ENCODE results near the gene SLC1A3.

SLC1A3 gene

DNA sequence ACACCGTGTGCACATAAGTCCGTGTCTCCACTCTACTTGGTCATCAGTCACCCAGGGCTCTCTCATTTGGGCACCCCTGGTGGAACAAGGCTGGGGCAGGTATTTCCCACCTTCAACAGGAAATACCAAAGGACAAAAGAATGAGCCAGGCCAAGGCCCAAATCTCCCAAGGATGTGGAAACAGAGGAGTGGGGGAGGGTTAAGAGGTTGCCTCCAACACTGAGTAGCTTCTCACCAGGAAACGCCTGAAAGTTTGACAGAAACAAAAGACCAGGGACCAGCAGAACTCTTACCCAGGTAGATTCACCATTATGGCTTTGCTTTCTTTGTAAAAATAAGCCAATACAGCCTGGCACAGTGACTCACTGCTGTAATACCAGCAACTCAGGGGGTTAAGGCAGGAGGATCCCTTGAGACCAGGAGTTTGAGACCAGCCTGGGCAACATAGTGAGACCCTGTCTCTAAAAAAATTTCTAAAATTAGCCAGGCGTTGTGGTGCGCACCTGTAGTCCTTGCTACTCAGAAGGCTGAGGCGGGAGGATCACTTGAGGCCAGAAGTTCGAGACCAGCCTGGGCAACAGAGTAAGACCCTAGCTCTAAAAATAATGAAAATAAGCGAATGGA is 12.7 kb downstream of the SLC1A3 start:
- H3K9ac ChIP-seq (ENCODE audit: low read depth, low read length), result no peak overlapping the region

DNA sequence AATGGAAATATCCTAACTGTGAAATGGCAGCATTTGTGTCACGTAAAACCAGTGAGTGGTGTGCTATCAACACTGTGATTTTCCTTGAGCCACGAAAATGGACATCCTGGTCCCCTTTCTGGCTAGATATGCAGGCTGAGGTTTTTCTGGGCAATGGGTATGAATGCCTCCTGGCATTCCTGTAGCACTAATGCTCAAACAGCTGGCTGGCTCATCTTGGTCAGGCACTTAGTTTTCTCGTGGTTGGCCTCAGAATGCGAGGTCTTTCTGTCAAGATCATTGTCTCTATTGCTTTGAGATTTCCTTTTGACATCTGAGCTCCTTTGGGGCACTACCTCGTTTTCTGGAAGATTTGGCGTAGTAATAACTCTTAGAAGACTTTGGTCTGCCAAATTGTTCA is 15.6 kb downstream of the SLC1A3 start:
- no peaks in the 10 kb centered on the region for H3K36me3 ChIP-seq (ENCODE audit: control insufficient read depth, insufficient read depth, low read length)
- H3K9me3 ChIP-seq (ENCODE audit: control insufficient read depth, insufficient read depth, low read length), result no peaks in the 10 kb centered on the region
- no peak overlapping the region for H3K4me3 ChIP-seq (ENCODE audit: low read depth, low read length)
- H3K4me1 ChIP-seq (ENCODE audit: control insufficient read depth, insufficient read depth, low read length), result peaks cover 17% of the 10 kb centered on the region
- no peaks in the 10 kb centered on the region for H3K27me3 ChIP-seq (ENCODE audit: control insufficient read depth, insufficient read depth, low read length)
- no peak overlapping the region for H3K9ac ChIP-seq (ENCODE audit: low read depth, low read length)

More for the DNA sequence above, 12.7 kb downstream of the SLC1A3 start:
- Histone ChIP-seq H3K9me3 (ENCODE audit: control insufficient read depth, insufficient read depth, low read length) (no peaks in the 10 kb centered on the region), H3K27me3 (ENCODE audit: control insufficient read depth, insufficient read depth, low read length) (no peaks in the 10 kb centered on the region), H3K4me3 (ENCODE audit: low read depth, low read length) (no peak overlapping the region), H3K4me1 (ENCODE audit: control insufficient read depth, insufficient read depth, low read length) (peaks cover 17% of the 10 kb centered on the region), H3K36me3 (ENCODE audit: control insufficient read depth, insufficient read depth, low read length) (no peaks in the 10 kb centered on the region)

DNA sequence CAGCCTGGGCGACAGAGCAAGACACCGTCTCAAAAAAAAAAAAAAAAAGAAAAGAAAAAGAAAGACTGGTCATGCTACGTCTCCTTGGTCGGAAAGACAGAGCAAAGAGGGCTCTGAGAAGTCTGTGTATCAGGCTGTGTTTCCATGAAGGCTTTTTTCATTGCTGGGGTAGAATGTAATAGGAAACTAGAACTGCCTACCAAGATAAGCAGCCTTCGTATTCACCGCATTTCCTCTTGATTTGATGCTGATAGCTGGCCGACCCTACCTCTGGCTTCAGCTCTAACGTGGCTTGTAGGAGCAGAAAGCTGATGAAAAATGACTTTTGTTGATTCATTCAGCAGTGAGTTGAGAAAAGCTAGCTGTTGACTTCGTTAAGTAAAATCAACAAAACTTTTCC is 17.4 kb downstream of the SLC1A3 start:
- H3K36me3 ChIP-seq (ENCODE audit: control insufficient read depth, insufficient read depth, low read length), result no peaks in the 10 kb centered on the region
- H3K4me1 ChIP-seq (ENCODE audit: control insufficient read depth, insufficient read depth, low read length), result peaks cover 10% of the 10 kb centered on the region
- no peaks in the 10 kb centered on the region for H3K27me3 ChIP-seq (ENCODE audit: control insufficient read depth, insufficient read depth, low read length)
- H3K9me3 ChIP-seq (ENCODE audit: control insufficient read depth, insufficient read depth, low read length), result no peaks in the 10 kb centered on the region
- no peak overlapping the region for H3K4me3 ChIP-seq (ENCODE audit: low read depth, low read length)
- no peak overlapping the region for H3K9ac ChIP-seq (ENCODE audit: low read depth, low read length)

- Histone ChIP-seq H3K36me3 (ENCODE audit: control insufficient read depth, insufficient read depth, low read length) (no peaks in the 10 kb centered on the region), H3K9ac (ENCODE audit: low read depth, low read length) (no peak overlapping the region), H3K9me3 (ENCODE audit: control insufficient read depth, insufficient read depth, low read length) (no peaks in the 10 kb centered on the region), H3K4me1 (ENCODE audit: control insufficient read depth, insufficient read depth, low read length) (peaks cover 6% of the 10 kb centered on the region), H3K4me3 (ENCODE audit: low read depth, low read length) (no peak overlapping the region), H3K27me3 (ENCODE audit: control insufficient read depth, insufficient read depth, low read length) (no peaks in the 10 kb centered on the region)
These were observed 17.9 kb downstream of the SLC1A3 start for GRCh38 chr5:36624277-36624676.

DNA sequence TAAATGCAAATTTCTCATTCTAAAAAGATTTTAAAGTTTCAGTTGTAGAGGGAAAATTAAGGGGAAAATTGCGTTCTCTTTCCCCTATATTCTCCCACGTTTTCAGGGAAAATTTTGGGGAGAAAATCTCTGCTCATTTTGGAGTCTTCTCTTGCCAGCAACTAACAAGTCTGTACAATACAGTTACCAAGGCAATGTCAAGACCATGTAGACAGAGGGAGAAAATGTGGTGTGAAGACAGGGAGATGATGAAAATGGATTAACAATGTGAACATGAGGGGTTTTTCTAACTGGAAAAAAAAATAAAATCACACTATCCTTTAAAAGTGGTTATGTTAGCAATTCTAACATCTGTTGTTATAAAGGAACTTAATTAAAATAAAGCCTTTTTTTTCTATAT is 22.3 kb downstream of the SLC1A3 start:
- Histone ChIP-seq H3K27me3 (ENCODE audit: control insufficient read depth, insufficient read depth, low read length) (no peaks in the 10 kb centered on the region), H3K4me1 (ENCODE audit: control insufficient read depth, insufficient read depth, low read length) (no peaks in the 10 kb centered on the region)

DNA sequence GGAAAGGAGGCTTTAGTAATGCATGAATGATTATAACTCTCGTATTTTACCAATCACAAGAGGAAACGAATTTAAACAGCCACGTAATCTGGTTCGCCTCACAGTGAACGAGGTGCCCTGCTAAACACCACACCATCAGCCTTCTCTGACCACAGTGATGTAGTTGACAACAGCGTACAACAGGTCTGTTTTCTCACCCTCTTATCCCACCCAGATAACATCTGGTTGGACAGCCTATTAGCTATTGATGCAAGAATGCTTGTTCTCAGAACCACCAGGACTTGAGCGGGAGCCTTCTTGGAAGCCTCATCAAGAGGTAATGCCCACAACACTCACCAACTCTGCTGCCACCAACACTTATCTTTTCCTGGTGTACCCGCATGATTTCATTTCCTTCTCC is 23.3 kb downstream of the SLC1A3 start:
- no peak overlapping the region for H3K9ac ChIP-seq (ENCODE audit: low read depth, low read length)
- H3K9me3 ChIP-seq (ENCODE audit: control insufficient read depth, insufficient read depth, low read length), result no peaks in the 10 kb centered on the region
- H3K27me3 ChIP-seq (ENCODE audit: control insufficient read depth, insufficient read depth, low read length), result no peaks in the 10 kb centered on the region
- H3K4me3 ChIP-seq (ENCODE audit: low read depth, low read length), result no peak overlapping the region
- H3K4me1 ChIP-seq (ENCODE audit: control insufficient read depth, insufficient read depth, low read length), result no peaks in the 10 kb centered on the region
- H3K36me3 ChIP-seq (ENCODE audit: control insufficient read depth, insufficient read depth, low read length), result peaks cover 9% of the 10 kb centered on the region

More for the DNA sequence above, 22.3 kb downstream of the SLC1A3 start:
- Histone ChIP-seq H3K9ac (ENCODE audit: low read depth, low read length) (no peak overlapping the region), H3K36me3 (ENCODE audit: control insufficient read depth, insufficient read depth, low read length) (peaks cover 9% of the 10 kb centered on the region), H3K4me3 (ENCODE audit: low read depth, low read length) (no peak overlapping the region), H3K9me3 (ENCODE audit: control insufficient read depth, insufficient read depth, low read length) (no peaks in the 10 kb centered on the region)

- Histone ChIP-seq H3K9ac (ENCODE audit: low read depth, low read length) (no peak overlapping the region), H3K4me3 (ENCODE audit: low read depth, low read length) (no peak overlapping the region), H3K27me3 (ENCODE audit: control insufficient read depth, insufficient read depth, low read length) (no peaks in the 10 kb centered on the region), H3K9me3 (ENCODE audit: control insufficient read depth, insufficient read depth, low read length) (no peaks in the 10 kb centered on the region), H3K36me3 (ENCODE audit: control insufficient read depth, insufficient read depth, low read length) (peaks cover 9% of the 10 kb centered on the region), H3K4me1 (ENCODE audit: control insufficient read depth, insufficient read depth, low read length) (no peaks in the 10 kb centered on the region)
These were observed 24.1 kb downstream of the SLC1A3 start for GRCh38 chr5:36630201-36631145.

DNA sequence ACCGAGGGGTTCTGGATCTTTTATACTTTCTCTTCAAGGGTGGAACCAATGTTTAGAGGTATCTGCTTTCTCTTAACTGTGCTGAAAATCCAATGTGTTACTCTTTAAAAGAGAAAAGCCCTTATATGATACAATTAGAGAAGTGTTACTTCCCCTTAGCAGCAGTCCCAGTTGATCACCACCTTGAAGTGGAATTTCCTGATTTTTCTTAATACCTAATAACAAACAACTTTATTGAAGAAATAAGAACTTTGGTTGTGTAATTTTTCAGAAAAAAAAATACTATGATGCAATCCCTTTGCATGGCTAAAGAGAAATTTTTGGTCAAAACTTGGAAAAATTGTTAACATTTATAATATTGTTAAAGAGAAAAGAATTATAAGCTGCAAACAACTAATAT is 24.7 kb downstream of the SLC1A3 start:
- Histone ChIP-seq H3K9ac (ENCODE audit: low read depth, low read length) (no peak overlapping the region), H3K4me3 (ENCODE audit: low read depth, low read length) (no peak overlapping the region), H3K27me3 (ENCODE audit: control insufficient read depth, insufficient read depth, low read length) (no peaks in the 10 kb centered on the region), H3K4me1 (ENCODE audit: control insufficient read depth, insufficient read depth, low read length) (no peaks in the 10 kb centered on the region), H3K9me3 (ENCODE audit: control insufficient read depth, insufficient read depth, low read length) (no peaks in the 10 kb centered on the region), H3K36me3 (ENCODE audit: control insufficient read depth, insufficient read depth, low read length) (peaks cover 9% of the 10 kb centered on the region)

GRCh38 chr5:36631620-36632362 is 25.4 kb downstream of the SLC1A3 start:
- Histone ChIP-seq H3K4me1 (ENCODE audit: control insufficient read depth, insufficient read depth, low read length) (no peaks in the 10 kb centered on the region), H3K9ac (ENCODE audit: low read depth, low read length) (no peak overlapping the region), H3K27me3 (ENCODE audit: control insufficient read depth, insufficient read depth, low read length) (no peaks in the 10 kb centered on the region), H3K4me3 (ENCODE audit: low read depth, low read length) (no peak overlapping the region), H3K9me3 (ENCODE audit: control insufficient read depth, insufficient read depth, low read length) (no peaks in the 10 kb centered on the region), H3K36me3 (ENCODE audit: control insufficient read depth, insufficient read depth, low read length) (peaks cover 9% of the 10 kb centered on the region)

- H3K4me1 ChIP-seq (ENCODE audit: control insufficient read depth, insufficient read depth, low read length), result no peaks in the 10 kb centered on the region
- H3K9ac ChIP-seq (ENCODE audit: low read depth, low read length), result no peak overlapping the region
- no peaks in the 10 kb centered on the region for H3K9me3 ChIP-seq (ENCODE audit: control insufficient read depth, insufficient read depth, low read length)
- no peak overlapping the region for H3K4me3 ChIP-seq (ENCODE audit: low read depth, low read length)
- peaks cover 9% of the 10 kb centered on the region for H3K36me3 ChIP-seq (ENCODE audit: control insufficient read depth, insufficient read depth, low read length)
- H3K27me3 ChIP-seq (ENCODE audit: control insufficient read depth, insufficient read depth, low read length), result no peaks in the 10 kb centered on the region
These were observed 25.9 kb downstream of the SLC1A3 start for GRCh38 chr5:36632363-36632664.

GRCh38 chr5:36635721-36636390 is 29.4 kb downstream of the SLC1A3 start:
- no peak overlapping the region for H3K9ac ChIP-seq (ENCODE audit: low read depth, low read length)
- H3K4me1 ChIP-seq (ENCODE audit: control insufficient read depth, insufficient read depth, low read length), result no peaks in the 10 kb centered on the region
- H3K36me3 ChIP-seq (ENCODE audit: control insufficient read depth, insufficient read depth, low read length), result no peaks in the 10 kb centered on the region
- H3K9me3 ChIP-seq (ENCODE audit: control insufficient read depth, insufficient read depth, low read length), result no peaks in the 10 kb centered on the region
- H3K4me3 ChIP-seq (ENCODE audit: low read depth, low read length), result no peak overlapping the region
- H3K27me3 ChIP-seq (ENCODE audit: control insufficient read depth, insufficient read depth, low read length), result no peaks in the 10 kb centered on the region

Measured in iPS-15b (cell line).